ENCODE measurements around the gene STARD5. TPM values are rescaled to one million over a fixed set of nuclear protein-coding genes. Genes with fewer than 3 reads are reported as not detected.

STARD5 gene
- total and polyA plus RNA-seq, 2 of the 8 experiments (the other 6 are each of a cell fraction or from before 2014, with no cell fraction given) = 5.5 to 10.4 TPM

GRCh38 chr15:81330366-81331090 lies 6.6 kb upstream of the STARD5 start:
- no peak overlapping the region for H2BK12ac ChIP-seq (ENCODE audit: low read depth, low read length)
- H3K9me3 ChIP-seq (ENCODE audit: insufficient read depth in 2 of 2, low read depth in 1 of 2, low read length in 1 of 2) = no peaks in the 10 kb centered on the region
- H2BK20ac ChIP-seq (ENCODE audit: low read length) = no peak overlapping the region
- ChIA-PET CTCF (ENCODE audit: partially characterized antibody) (interaction anchor here (1.6 to 1.9 kb wide), 2 partner anchors 27 to 55 kb away, joined by 3 to 5 read pairs; no protein-coding TSS in a partner anchor), POLR2A (ENCODE audit: partially characterized antibody) (no interaction called here)
- FAIRE-seq = no peak
- no peak overlapping the region for H2AK5ac ChIP-seq (ENCODE audit: low read depth, low read length)
- H3K4me1 ChIP-seq (replicated peaks in 1 of 4; ENCODE audit: control insufficient read depth in 3 of 4, insufficient read depth in 4 of 4, low read length in 3 of 4) = peaks cover 0 to 2% (median 0%) of the 10 kb centered on the region in 4 experiments; a peak in 1 of 7 replicates
- no peak overlapping the region for H3K56ac ChIP-seq (replicated peaks; ENCODE audit: insufficient read length, low read depth, low read length)
- no peak overlapping the region for H3K27ac ChIP-seq (ENCODE audit: low read depth, low read length)
- no peak overlapping the region for H4K91ac ChIP-seq (replicated peaks; ENCODE audit: insufficient read length, low read length)
- no peak overlapping the region for H2BK15ac ChIP-seq (ENCODE audit: low read length)
- no peak overlapping the region for H3K23ac ChIP-seq (ENCODE audit: insufficient read length)
- H4K8ac ChIP-seq (ENCODE audit: extremely low read depth, insufficient read depth, low read length) = no peak overlapping the region
- no peak overlapping the region for H4K5ac ChIP-seq (ENCODE audit: insufficient read length, low read depth, low read length)
- no peak overlapping the region for H3K9ac ChIP-seq (replicated peaks in 1 of 4; ENCODE audit: extremely low read depth in 1 of 4, low read depth in 3 of 4, low read length in 3 of 4)
- no peaks in the 10 kb centered on the region for H3K79me1 ChIP-seq (ENCODE audit: low read depth, low read length)
- 91% methylated on average over 5 of the region's 5 CpGs; no CpG with 5 or more reads in 1 of the 2 experiments for WGBS, 2 experiments (ENCODE audit: extremely low coverage in 1 of 2, insufficient coverage in 1 of 2, insufficient read length in 1 of 2, insufficient replicate concordance in 2 of 2, low coverage in 1 of 2, low lambda C conversion rate in 2 of 2, missing lambda C conversion rate in 1 of 2)
- no peak overlapping the region for H2AFZ ChIP-seq (ENCODE audit: low read length)
- H2BK120ac ChIP-seq (replicated peaks; ENCODE audit: low read depth, low read length) = no peak overlapping the region
- no peak overlapping the region for H3K14ac ChIP-seq (ENCODE audit: insufficient read length)
- no peak for DNase-seq (ENCODE audit: low read depth in 1 of 2, low spot score in 2 of 2)
- H3K27me3 ChIP-seq (replicated peaks in 1 of 4; ENCODE audit: control insufficient read depth in 3 of 4, extremely low read depth in 1 of 4, insufficient read depth in 3 of 4, low read length in 3 of 4) = no peaks in the 10 kb centered on the region
- H3K23me2 ChIP-seq (ENCODE audit: low read depth, low read length) = no peaks in the 10 kb centered on the region
- H3K4me3 ChIP-seq (ENCODE audit: extremely low read depth in 1 of 4, insufficient read depth in 2 of 4, low read depth in 3 of 4, low read length in 4 of 4) = no peak overlapping the region
- no peaks in the 10 kb centered on the region for H3K79me2 ChIP-seq (ENCODE audit: control insufficient read depth in 1 of 2, insufficient read depth in 2 of 2, low read length in 2 of 2)
- H4K20me1 ChIP-seq (replicated peaks in 1 of 2; ENCODE audit: control insufficient read depth in 1 of 2, insufficient read depth in 2 of 2, low read length in 2 of 2) = no peaks in the 10 kb centered on the region
- no peak overlapping the region for H3K4me2 ChIP-seq (ENCODE audit: insufficient read depth in 1 of 2, low read depth in 2 of 2, low read length in 2 of 2)
- no peak overlapping the region for H2BK5ac ChIP-seq (ENCODE audit: low read depth, low read length)
- H3K18ac ChIP-seq (ENCODE audit: extremely low read depth, low read length) = no peak overlapping the region
- no peaks in the 10 kb centered on the region for H3K36me3 ChIP-seq (ENCODE audit: control insufficient read depth in 2 of 4, insufficient read depth in 4 of 4, low read length in 3 of 4)
- H3K4ac ChIP-seq (replicated peaks; ENCODE audit: insufficient read length, low read depth, low read length) = no peak overlapping the region
- TF ChIP-seq JUN (IDR thresholded peaks at IDR 0.05; ENCODE audit: low read depth, low read length) (no peak), CEBPB (IDR thresholded peaks at IDR 0.05; ENCODE audit: low read depth, low read length) (no peak), HDAC2 (IDR thresholded peaks at IDR 0.05; ENCODE audit: borderline replicate concordance in 1 of 2, low read depth in 2 of 2, low read length in 2 of 2) (no peak), POU5F1 (IDR thresholded peaks at IDR 0.05; ENCODE audit: low read depth, low read length) (no peak), TAF7 (optimal IDR thresholded peaks at IDR 0.05; ENCODE audit: borderline replicate concordance, low read depth, low read length) (no peak), POLR2A (IDR thresholded peaks at IDR 0.05; ENCODE audit: control extremely low read depth in 1 of 2, low read depth in 2 of 2, low read length in 2 of 2) (no peak), KDM5A (IDR thresholded peaks at IDR 0.05; ENCODE audit: low read length) (no peak), ASH2L (IDR thresholded peaks at IDR 0.05; ENCODE audit: low read length) (no peak), SIRT6 (IDR thresholded peaks at IDR 0.05; ENCODE audit: low read length) (no peak), RFX5 (IDR thresholded peaks at IDR 0.05; ENCODE audit: borderline replicate concordance, low read depth, low read length) (no peak), SUZ12 (IDR thresholded peaks at IDR 0.05; ENCODE audit: low read length) (no peak), NRF1 (IDR thresholded peaks at IDR 0.05; ENCODE audit: low read depth, low read length) (no peak), SAP30 (IDR thresholded peaks at IDR 0.05; ENCODE audit: insufficient read depth, insufficient replicate concordance, low read length) (no peak), GTF2F1 (IDR thresholded peaks at IDR 0.05; ENCODE audit: borderline replicate concordance, low read depth, low read length) (no peak)

Measured in H1 (cell line).